ENCODE data around the gene HDAC4.

HDAC4 gene

DNA sequence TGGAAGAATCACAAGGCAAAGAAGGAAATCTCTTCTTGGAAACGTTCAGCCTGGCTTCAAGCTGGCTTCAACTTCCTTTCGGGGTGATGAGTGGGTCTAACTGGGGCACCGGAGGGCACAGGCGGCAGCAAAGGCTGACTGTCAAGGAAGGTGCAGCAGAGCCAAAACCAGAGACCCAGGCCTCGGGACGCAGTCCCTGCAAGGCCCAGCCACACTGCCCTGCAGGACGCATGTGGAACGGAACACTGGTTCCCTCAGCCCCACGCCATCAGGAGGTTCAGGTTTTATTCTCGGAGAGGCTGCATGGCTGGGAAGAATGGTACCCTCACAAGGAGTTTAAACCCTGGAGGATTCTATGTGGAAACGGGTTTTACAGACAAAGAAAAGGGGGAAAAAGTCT is 165.5 kb downstream of the HDAC4 start:
- TF ChIP-seq CTCF (IDR thresholded peaks at IDR 0.05; ENCODE audit: borderline replicate concordance, control extremely low read depth, extremely low read depth, insufficient read depth, missing control alignments), result no peak
- in situ Hi-C loops (cut with MboI; ENCODE audit: low sequenced_read_pairs, unreplicated experiment), result no loop called here
- DNase-seq (ENCODE audit: low spot score), result no peak

DNA sequence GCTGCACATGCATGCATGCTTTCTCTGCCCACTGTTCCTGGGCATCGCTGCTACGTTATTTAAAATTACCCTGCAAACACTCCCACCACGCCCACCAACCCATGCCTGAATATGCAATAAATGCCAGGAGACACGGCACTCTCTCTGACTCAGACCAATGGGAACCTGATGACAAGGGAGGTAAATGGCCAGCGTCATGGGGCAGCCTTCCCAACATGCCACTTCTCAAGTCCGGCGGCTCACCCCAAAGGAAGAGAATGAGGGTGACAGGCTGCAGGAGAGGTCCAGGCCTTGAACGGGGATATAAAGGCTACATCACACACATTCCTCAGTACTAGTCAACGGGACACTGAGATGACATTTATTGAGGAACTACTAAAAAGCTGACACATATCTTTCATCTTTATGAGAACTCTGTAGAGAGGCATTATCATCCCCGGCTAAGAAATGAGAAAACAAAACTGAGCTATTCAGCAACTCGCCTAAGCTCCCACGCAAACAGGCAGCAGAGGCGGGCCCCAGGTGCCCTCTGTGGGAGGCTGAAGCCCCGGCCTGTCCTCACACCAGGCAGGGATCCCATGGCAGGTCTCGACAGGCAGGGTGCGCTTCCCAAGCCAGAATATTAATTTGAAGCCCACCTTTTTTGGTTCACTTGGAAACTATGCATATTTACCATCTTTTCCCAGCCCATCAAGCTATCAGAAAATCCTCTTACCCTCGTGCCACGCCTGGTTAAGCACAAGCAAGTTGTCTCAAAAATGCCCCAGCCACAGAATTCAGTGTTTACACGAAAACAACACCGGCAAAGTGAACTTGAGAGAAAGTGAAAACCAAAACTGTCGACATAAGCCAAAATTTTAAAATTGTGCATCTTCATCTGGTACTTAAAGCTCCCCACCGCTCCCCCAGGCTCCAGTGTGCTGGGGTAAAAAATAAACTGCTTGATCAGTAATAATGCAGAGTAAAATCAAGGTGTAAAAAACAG is 166.3 kb downstream of the HDAC4 start:
- no peak for DNase-seq (ENCODE audit: low spot score)
- in situ Hi-C loops (cut with MboI; ENCODE audit: low sequenced_read_pairs, unreplicated experiment), result no loop called here

GRCh38 chr2:239233576-239233975 is 167.2 kb downstream of the HDAC4 start:
- DNase-seq (ENCODE audit: low spot score), result no peak
- in situ Hi-C loops (cut with MboI; ENCODE audit: low sequenced_read_pairs, unreplicated experiment), result no loop called here
- TF ChIP-seq CTCF (IDR thresholded peaks at IDR 0.05; ENCODE audit: borderline replicate concordance, control extremely low read depth, extremely low read depth, insufficient read depth, missing control alignments), result no peak

More for the DNA sequence above, 166.3 kb downstream of the HDAC4 start:
- no peak for TF ChIP-seq CTCF (IDR thresholded peaks at IDR 0.05; ENCODE audit: borderline replicate concordance, control extremely low read depth, extremely low read depth, insufficient read depth, missing control alignments)

- no peak for TF ChIP-seq CTCF (IDR thresholded peaks at IDR 0.05; ENCODE audit: borderline replicate concordance, control extremely low read depth, extremely low read depth, insufficient read depth, missing control alignments)
- DNase-seq (ENCODE audit: low spot score), result no peak
- in situ Hi-C loops (cut with MboI; ENCODE audit: low sequenced_read_pairs, unreplicated experiment), result no loop called here
These were observed 168.6 kb downstream of the HDAC4 start for GRCh38 chr2:239232195-239232578.

DNA sequence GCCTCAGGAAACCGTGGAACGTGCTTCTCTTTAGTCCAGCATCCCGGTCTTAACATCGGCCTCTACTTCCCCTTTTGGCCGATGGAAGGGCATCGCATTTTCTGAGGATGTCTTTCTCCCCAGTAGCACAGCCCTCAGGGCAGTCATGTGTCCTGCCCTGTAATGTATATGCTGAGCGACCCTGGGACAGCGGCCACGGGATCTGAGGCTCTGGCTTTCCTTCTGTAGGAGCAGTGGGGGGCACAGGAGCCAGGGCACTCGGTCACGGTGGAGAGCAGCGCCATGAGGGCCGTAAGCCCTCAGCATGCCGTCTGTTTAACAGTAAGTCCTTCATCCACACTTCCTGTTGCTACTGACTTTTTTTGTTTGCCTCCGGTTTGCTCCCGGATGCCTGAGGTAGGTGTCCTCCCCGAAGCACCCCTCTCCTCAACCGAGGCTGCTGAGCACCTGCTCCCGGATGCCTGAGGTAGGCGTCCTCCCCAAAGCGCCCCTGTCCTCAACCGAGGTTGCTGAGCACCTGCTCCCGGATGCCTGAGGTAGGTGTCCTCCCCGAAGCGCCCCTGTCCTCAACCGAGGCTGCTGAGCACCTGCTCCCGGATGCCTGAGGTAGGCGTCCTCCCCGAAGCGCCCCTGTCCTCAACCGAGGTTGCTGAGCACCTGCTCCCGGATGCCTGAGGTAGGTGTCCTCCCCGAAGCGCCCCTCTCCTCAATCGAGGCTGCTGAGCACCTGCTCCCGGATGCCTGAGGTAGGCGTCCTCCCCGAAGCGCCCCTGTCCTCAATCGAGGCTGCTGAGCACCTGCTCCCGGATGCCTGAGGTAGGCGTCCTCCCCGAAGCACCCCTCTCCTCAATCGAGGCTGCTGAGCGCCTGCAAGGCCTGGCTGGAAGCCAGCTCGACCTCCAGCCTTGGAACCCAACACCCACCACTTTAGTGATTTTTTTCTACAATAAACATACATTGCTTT is 169.3 kb downstream of the HDAC4 start:
- in situ Hi-C loops (cut with MboI; ENCODE audit: low sequenced_read_pairs, unreplicated experiment), result no loop called here
- no peak for DNase-seq (ENCODE audit: low spot score)
- TF ChIP-seq CTCF (IDR thresholded peaks at IDR 0.05; ENCODE audit: borderline replicate concordance, control extremely low read depth, extremely low read depth, insufficient read depth, missing control alignments), result no peak

GRCh38 chr2:239230318-239231052 is 170.3 kb downstream of the HDAC4 start:
- TF ChIP-seq CTCF (IDR thresholded peaks at IDR 0.05; ENCODE audit: borderline replicate concordance, control extremely low read depth, extremely low read depth, insufficient read depth, missing control alignments), result no peak
- DNase-seq (ENCODE audit: low spot score), result no peak
- in situ Hi-C loops (cut with MboI; ENCODE audit: low sequenced_read_pairs, unreplicated experiment), result no loop called here

Data from GM13976 (cell line).